Measurements from ENCODE around the gene CCL8.
"Not testable (repeated sequence)": the region's sequence is repeated elsewhere in the genome, so short reads cannot be mapped to it uniquely, and the experiment has no call there.

CCL8 gene

GRCh38 chr17:34314279-34314678 lies 5.0 kb upstream of the CCL8 start:
- DNase-seq (ENCODE audit: low spot score) = peak; percentile 23

- DNase-seq (ENCODE audit: low spot score) = no peak
Observed at GRCh38 chr17:34318474-34318873, 761 bp upstream of the CCL8 start.

GRCh38 chr17:34321964-34322363 lies 2.7 kb downstream of the CCL8 start:
- no peak for DNase-seq (ENCODE audit: low spot score)

- not testable (repeated sequence) for DNase-seq (ENCODE audit: low spot score)
Observed at GRCh38 chr17:34327580-34327979, 8.3 kb downstream of the CCL8 start.

GRCh38 chr17:34337701-34338100 lies 18.5 kb downstream of the CCL8 start:
- no peak for DNase-seq (ENCODE audit: low spot score)

GRCh38 chr17:34339138-34339770 lies 20.0 kb downstream of the CCL8 start:
- no peak for DNase-seq (ENCODE audit: low spot score)

GRCh38 chr17:34341916-34342315 lies 22.7 kb downstream of the CCL8 start:
- DNase-seq (ENCODE audit: low spot score) = no peak

GRCh38 chr17:34347063-34347462 lies 27.8 kb downstream of the CCL8 start:
- no peak for DNase-seq (ENCODE audit: low spot score)

GRCh38 chr17:34349751-34350150 lies 30.5 kb downstream of the CCL8 start:
- no peak for DNase-seq (ENCODE audit: low spot score)

GRCh38 chr17:34351096-34351495 lies 31.9 kb downstream of the CCL8 start:
- DNase-seq (ENCODE audit: low spot score) = no peak

- no peak for DNase-seq (ENCODE audit: low spot score)
Observed at GRCh38 chr17:34352191-34352590, 33.0 kb downstream of the CCL8 start.

GRCh38 chr17:34354637-34355036 lies 35.4 kb downstream of the CCL8 start:
- DNase-seq (ENCODE audit: low spot score) = peak; percentile 65

GRCh38 chr17:34356194-34356593 lies 37.0 kb downstream of the CCL8 start, which contains the start of gene CCL13:
CCL13 (plus strand) TSS chr17:34356480; CDS start chr17:34356527, 47 bp downstream.
- DNase-seq (ENCODE audit: low spot score) = no peak

- no peak for DNase-seq (ENCODE audit: low spot score)
Observed at GRCh38 chr17:34357398-34357797, 38.2 kb downstream of the CCL8 start.

GRCh38 chr17:34358631-34359030 lies 39.4 kb downstream of the CCL8 start:
- no peak for DNase-seq (ENCODE audit: low spot score)

- DNase-seq (ENCODE audit: low spot score) = no peak
Observed at GRCh38 chr17:34360601-34361270, 41.5 kb downstream of the CCL8 start.

GRCh38 chr17:34361478-34362061 lies 42.3 kb downstream of the CCL8 start:
- DNase-seq (ENCODE audit: low spot score) = peak; percentile 82

GRCh38 chr17:34363183-34363661 lies 44.0 kb downstream of the CCL8 start, which contains the start of gene CCL1:
CCL1 (minus strand) TSS chr17:34363233; CDS start chr17:34363161, 72 bp downstream.
- no peak for DNase-seq (ENCODE audit: low spot score)

GRCh38 chr17:34364751-34365150 lies 45.5 kb downstream of the CCL8 start:
- no peak for DNase-seq (ENCODE audit: low spot score)

GRCh38 chr17:34365340-34365739 lies 46.1 kb downstream of the CCL8 start:
- no peak for DNase-seq (ENCODE audit: low spot score)

GRCh38 chr17:34366010-34366409 lies 46.8 kb downstream of the CCL8 start:
- no peak for DNase-seq (ENCODE audit: low spot score)

- DNase-seq (ENCODE audit: low spot score) = no peak
Observed at GRCh38 chr17:34366529-34367107, 47.4 kb downstream of the CCL8 start.

All from hepatic stellate cell (primary cell).